GM19455 (cell line): ENCODE results near the gene PSMA2.
"Not testable (repeated sequence)": the region's sequence is repeated elsewhere in the genome, so short reads cannot be mapped to it uniquely, and the experiment has no call there.

Experiments used
- ATAC-seq: cut with Tn5 transposase; IDR thresholded peaks from one replicate; pipeline ENCODE4 v1.9.1; 2021; ENCODE audit not compliant: unreplicated experiment

The PSMA2 gene

DNA sequence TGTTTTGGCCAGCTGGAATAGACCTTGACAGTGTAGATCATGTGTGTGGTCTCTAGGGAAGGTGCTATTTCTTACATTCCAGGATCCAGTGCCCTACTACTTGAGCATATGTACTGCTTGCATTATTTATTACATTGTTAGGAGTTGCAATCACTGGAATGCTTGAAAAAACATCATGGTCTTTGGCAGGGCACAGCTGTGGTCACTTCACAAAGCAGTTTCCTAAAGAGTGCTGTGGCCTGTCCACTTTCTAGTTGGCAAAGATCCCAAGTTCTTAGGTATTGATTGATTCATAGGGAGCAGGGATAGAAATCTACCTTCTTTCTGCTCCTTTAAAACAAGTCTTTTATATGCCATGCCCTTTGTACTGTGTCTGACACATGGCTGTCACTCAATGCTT is 24.7 kb downstream of the PSMA2 start:
- no peak for ATAC-seq

DNA sequence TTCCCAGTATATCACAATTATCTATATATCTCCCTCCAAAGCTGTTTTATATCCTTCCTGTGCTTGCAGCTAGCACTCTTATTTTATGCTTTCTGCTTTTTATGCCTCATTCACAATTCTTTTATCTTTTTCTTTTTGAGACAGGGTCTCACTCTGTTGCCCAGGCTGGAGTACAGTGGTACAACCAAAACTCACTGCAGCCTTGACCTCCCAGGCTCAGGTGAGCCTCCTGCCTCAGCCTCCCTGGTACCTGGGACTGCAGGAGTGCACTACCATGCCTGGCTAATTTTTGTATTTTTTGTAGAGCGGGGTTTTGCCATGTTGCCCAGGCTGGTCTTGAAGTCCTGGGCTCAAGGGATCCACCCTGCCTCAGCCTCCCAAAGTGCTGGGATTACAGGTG is 25.8 kb downstream of the PSMA2 start:
- no peak for ATAC-seq

DNA sequence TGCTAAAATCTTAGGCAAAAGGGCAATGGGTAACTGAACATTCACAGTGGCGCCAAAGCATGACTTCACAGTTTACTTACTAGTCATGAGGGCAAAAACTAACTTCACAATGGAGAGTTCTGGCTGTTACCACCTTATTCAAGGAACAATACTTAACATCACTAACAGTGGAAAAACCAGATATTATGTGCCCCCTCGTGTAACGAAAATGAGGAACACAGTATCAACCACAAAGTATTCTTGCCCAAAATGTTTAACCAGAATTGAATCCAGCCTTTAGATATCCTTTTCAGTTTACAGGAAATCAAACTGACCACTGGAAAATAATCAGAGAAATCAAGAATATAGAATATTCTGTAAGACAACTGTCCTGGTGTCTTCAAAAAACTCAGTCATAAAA is 29.6 kb downstream of the PSMA2 start:
- ATAC-seq: no peak

DNA sequence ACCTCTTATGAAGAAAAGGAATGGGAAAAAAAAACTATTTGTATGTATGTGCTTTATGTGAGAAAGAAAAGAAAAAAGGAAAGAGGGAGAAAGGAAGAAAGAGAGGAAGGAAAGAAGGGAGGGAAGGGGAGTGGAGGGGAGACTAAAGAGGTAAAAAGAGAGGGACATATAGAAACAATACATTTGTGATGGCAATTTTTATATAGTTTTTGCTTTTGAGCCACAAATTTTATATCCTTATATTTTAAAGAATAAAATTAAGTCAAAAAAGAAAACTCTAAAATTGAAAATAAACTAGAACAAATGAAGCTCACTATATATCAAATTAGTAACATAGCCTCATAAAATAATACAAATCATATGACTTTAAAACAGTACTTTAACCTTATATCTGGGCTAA is 31.1 kb downstream of the PSMA2 start:
- no peak for ATAC-seq

DNA sequence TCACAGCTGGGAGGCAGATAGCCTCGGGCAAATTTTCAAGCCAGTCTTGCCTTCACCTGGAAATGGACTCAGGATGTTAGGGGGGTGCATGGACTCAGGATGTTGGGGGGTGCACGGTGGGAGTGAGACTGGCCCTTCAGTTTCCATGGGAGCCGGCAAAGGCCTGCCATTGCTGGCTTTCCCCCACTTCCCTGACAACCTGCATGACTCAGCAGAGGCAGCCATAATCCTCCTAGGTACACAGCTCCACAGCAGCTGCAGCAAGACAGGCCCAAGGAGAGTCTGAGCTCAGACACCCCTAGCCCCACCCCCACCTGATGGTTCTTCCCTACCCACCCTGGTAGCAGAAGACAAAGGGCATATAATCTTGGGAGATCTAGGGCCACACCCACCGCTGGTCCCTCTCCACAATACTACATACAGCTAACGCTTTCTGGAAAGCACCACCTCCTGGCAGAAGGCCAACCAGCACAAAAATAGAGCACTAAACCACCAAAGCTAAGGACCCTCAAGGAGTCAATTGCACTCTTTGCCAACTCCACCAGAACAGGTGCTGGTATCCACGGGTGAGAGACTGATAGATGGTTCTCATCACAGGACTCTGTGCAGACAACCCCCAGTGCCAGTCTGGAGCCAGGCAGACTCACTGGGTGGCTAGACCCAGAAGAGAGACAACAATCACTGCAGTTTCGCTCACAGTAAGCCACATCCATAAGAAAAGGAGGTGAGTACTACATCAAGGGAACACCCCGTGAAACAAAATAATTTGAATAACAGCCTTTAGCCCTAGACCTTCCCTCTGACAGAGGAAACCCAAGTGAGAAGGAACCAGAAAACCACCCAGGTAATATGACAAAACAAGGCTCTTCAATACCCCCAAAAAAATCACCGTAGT is 38.4 kb downstream of the PSMA2 start:
- ATAC-seq: no peak

DNA sequence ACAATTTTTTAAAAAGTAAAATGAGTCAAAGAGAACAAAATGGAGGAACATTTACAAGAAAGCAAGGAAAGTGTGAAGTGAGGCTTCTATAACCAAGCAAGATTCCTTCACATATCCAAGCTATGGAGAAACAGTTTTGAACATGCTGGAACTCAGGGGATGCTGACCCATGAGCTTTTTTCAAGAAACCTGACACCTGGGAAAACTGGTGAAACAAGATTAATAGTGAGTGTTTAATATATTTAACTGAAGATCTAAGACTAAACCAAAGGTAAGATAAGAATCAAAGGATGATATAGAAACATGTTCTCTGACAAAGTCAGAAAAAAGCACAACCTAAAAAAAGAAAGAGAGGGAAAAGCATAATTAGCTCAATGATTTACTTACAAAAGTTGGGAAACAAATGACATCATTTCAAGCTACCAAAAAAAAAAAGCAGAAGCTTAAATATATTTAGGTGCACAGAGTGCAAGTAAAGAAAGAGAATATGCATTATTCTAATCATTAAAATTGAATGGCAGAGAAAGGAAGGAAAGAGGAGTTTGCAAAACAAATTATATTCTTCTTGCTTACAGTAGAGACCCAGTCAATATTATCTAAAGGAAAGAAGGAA is 45.0 kb downstream of the PSMA2 start:
- ATAC-seq: no peak

DNA sequence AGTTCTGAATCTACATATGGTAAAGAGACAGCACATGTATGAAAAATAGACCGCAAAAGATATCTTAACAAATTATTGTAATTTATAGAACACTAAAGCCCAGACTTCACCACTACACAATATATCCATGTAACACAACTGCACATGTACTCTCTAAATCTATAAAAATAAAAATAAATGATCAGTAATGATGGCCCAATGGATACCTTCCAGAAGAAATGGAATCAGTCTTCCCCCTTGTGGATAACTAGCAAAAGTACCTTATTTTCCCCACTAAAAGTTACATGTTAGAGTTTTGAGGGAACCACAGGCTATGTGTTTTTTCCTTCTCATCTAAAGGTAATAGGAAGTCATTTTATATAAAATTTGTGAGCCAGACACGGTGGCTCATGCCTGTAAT is 45.8 kb downstream of the PSMA2 start:
- no peak for ATAC-seq

DNA sequence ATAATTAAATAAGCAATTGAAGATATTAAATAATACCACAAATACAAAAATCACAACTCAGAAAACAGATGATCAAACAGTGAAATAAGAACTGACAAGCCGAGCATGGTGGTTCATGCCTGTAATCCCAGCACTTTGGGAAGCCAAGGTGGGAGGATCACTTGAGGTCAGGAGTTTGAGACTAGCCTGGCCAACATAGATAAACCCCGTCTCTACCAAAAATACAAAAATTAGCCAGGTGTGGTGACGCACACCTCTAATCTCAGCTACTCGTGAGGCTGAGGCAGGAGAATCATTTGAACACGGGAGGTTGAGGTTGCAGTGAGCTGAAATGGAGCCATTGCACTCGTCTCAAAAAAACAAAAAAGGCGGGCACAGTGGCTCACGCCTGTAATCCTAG is 46.8 kb downstream of the PSMA2 start:
- not testable (repeated sequence) for ATAC-seq

DNA sequence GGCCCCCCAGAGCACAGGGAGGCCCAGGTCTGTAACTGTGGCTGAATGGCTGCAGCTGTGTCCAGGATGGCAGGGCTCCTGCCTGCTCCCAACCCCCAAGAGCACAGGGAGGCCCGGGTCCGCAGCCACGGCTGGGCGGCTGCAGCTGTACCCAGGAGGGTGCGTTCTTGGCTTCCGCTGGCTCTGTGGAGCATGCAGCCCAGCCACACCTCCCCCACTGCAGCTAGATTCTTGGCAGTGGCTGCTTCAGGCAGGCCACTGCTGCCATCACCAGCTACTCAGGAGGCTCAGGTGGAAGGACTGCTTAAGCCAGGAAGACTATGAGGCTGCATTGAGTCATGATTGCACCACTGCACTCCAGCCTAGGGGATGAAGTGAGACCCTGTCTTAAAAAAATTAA is 48.0 kb downstream of the PSMA2 start:
- ATAC-seq: no peak

DNA sequence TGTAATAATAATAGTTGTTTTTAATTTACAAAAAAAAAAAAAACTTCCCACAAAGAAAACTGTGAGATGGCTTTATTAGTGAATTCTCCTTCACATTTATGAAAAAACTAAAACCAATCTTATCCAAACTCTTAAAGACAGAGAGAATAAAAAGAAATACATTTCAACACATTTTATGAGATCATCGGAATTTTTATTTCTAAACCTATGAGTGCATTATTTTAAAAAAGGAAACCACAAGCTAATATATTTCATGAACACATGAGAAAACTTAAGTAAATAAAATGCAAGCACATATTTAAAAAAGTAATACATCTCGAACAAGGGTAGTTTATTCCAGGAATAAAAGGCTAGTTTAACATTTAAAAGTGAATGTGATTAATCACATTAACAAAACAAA is 51.6 kb downstream of the PSMA2 start:
- ATAC-seq: no peak

DNA sequence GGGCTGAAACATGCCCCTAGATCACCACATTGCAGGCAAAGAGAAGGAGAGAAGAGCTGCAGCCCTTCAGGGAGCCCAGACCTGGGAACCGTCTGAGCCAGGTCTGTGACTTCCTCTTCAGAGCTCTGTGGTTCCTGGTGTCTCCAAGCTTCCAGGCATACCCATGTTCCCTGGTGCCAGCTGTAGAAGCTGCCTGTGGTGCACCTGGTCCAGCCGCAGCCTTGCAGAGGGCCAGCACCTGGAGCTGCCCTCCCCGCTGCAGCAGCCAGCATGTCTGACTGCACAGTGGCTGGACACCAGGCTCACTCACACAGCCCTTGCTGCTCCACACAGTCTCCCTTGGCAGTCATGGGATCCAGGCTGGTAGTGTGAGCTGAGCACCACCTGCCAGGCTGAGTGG is 53.7 kb downstream of the PSMA2 start:
- no peak for ATAC-seq

DNA sequence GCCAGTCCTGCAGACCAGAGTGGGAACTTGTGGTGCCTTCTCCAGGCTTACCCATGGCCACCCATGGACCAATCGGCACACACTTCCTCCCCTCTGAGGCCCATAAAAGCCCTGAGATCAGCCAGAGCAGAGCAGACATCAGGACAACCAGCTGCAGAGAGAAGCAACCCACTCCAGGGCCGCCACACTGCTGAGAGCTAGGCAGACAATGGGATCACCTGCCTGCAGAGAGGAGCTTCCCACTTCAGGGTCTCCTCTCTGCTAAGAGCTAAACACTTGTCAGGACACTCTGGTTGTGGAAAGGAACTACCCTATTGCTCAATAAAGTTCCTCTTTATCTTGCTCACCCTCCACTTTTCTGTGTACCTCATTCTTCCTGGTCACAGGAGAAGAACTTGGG is 54.1 kb downstream of the PSMA2 start:
- ATAC-seq: no peak

DNA sequence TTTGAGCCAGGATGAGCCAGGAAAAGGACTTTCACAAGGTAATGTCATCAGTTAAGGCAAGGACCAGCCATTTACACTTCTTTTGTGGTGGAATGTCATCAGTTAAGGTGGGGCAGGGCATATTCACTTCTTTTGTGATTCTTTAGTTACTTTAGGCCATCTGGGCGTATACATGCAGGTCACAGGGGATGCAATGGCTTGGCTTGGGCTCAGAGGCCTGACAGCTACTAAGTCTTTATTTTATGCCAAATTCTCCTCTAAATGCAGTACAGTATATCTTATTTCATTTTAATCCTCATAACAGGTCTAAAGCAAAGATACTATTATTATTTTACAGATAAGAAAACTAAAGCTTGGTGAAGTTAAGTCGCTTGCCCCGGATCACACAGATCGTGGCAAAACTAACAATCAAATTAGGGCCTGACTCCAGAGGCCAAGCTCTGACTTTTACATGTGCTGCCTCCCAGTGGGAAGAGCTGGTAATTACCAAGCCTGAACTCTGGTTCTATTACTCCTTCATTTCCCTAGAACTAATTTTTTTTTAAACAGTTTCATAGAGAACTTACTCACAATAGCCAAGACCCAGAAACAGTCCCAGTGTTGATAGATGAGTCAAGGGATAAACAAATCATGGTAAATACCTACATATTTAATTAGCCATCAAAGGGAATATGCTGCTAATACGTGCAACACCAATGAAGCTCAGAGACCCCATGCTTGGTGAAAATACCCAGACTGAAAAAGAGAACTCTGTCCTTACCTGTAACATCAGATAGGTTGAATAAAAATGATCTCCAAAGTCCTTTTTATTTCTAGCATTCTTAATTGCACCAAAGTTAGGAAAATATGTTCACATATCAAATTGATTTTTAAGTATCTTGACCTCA is 55.5 kb downstream of the PSMA2 start:
- no peak for ATAC-seq

DNA sequence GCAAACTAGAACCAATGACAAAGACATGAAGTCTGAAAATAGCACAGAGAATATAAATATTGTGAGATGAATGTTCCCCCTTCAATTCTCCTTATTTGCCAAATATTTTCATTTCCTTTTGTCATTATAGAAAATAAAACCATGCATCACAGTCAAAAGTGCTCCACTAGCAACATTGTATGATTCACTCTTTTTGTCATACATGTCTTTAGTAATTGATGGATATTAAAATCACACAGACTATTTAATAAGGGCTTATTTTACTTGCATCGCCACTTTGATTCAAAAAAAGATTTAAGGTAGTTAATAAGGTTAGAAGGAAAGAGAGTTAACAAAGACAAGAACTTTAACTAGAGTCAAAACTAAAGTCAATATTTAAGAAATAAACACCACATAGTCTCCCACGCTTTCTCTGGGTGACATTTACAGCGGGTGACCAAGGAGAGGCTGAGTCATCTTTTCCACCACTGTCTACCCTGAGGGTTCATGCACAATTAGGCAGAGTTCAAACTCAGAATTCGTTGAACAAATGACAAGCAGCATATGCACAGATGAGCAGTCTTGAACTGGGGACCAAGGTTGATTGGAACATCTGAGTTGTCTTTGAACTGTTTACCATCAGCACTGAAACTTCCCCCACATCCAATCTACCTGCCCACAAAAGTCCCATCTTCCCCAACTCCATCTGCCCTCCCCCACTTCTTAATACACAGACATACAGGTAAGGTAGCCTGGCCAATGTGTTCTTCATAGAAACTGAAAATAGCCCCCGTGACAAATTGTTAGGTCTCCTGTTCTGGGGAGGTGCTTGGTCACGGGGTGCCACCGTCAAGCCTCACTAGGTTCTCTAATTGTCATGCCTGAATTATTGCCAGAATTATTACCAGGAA is 62.6 kb downstream of the PSMA2 start:
- peak; percentile 90 for ATAC-seq

DNA sequence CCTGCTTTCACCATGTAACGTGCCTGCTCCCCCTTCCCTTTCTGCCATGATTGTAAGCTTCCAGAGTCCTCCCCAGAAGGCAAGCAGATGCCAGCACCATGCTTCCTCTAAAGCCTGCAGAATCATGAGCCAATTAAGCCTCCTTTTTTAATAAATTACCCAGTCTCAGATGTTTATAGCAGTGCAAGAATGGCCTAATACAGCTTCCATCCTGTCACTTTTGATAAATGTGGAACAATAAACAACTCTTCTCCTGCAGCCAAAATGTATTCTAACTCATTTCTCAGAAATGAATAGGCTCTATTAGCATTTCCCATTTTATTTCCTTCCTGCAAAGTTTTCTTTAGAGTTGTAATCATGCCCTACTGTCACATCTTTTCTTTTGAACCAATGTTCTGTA is 63.5 kb downstream of the PSMA2 start:
- no peak for ATAC-seq
